Fibroblast of mammary gland (primary cell): ENCODE results near the gene SYT5.

Source experiments
- DNase-seq: peaks from one replicate; pipeline ENCODE4 v3.0.0-alpha.2; 2010; ENCODE audit warnings: low read depth
- H3K4me3 ChIP-seq: 2 replicates; pipeline ENCODE4 v1.5.1; 2011; ENCODE audit warnings: low read depth, mild to moderate bottlenecking, low read length, moderate library complexity; ENCODE audit not compliant: control insufficient read depth
- TF ChIP-seq, protein P1 (sequence below): conservative IDR thresholded peaks from 2 replicates; pipeline ENCODE4 v1.5.1; 2011; ENCODE audit warnings: low read depth, low read length, inconsistent platforms; ENCODE audit not compliant: control insufficient read depth, insufficient read depth

The SYT5 gene

DNA sequence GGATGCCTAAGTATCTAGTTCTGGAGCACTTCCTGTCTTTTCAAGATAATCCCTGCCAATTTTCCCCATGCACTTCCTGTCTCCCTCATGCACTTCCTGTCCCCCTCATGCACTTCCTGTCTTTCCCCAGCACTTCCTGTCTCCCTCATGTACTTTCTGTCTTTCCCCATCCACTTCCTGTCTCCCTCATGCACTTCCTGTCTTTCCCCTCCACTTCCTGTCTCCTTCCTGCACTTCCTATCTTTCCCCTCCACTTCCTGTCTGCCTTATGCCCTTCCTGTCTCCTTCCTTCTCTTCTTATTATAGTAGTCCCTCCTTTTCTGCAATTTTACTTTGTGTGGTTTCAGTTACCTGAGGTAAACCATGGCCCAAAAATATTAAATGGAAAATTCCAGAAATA lies 28.1 kb downstream of the SYT5 start:
- DNase-seq: no peak
- TF ChIP-seq, protein P1, sequence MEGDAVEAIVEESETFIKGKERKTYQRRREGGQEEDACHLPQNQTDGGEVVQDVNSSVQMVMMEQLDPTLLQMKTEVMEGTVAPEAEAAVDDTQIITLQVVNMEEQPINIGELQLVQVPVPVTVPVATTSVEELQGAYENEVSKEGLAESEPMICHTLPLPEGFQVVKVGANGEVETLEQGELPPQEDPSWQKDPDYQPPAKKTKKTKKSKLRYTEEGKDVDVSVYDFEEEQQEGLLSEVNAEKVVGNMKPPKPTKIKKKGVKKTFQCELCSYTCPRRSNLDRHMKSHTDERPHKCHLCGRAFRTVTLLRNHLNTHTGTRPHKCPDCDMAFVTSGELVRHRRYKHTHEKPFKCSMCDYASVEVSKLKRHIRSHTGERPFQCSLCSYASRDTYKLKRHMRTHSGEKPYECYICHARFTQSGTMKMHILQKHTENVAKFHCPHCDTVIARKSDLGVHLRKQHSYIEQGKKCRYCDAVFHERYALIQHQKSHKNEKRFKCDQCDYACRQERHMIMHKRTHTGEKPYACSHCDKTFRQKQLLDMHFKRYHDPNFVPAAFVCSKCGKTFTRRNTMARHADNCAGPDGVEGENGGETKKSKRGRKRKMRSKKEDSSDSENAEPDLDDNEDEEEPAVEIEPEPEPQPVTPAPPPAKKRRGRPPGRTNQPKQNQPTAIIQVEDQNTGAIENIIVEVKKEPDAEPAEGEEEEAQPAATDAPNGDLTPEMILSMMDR: no peak
- H3K4me3 ChIP-seq: no peak overlapping the region

DNA sequence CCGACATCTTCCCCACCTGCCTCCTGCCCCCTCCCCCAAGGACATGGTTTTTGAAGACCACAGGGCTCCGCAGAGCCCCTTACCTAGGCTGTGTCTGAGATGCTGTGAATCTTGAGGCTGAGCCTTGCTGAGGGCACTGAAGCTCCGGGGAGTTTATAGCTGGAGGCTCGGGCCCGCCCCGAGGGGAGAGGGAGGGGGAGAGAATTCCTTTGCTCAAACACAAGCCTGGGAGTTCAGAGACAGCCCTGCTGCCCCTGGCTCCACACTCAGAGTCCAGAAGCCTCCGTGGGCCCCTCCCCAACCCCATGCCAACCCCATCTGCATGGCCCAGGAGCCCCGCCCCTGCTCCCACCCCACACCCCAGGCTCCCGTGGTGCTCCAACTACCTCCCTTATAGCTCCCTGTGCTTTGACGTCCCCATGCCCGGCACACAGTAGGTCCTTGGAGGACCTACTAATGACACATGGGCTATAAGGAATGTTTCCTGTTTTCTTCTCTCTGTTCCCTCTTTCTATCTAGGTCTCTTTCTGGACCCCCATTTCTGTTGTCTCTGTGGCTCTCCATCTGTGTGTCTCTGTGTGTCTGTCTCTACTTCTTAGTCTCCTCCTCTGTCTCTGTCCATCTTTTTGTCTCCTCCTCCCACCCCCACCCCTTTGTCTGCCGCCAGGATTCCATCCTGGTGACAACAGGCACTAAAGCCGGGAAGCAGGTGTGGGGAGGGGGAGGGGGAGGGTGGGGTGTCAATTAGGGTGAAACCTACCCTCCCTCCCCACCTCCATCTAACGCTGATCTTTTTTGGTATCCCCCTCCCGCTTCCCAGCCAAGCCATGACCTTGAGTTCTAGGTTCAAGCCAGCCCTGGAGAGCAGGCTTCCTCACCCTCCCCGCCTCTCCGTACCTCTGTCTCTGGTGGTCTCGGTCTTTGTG lies 30.7 kb downstream of the SYT5 start, which contains the start of gene TNNT1:
Gene TNNT1, minus strand, starts transcription at position 129 of the 926 bp plus-strand sequence. CDS start 2,049 bp downstream, outside the sequence.
- TF ChIP-seq, protein P1: no peak
- no peak within 1 kb of the TSS for H3K4me3 ChIP-seq
- DNase-seq: no peak

DNA sequence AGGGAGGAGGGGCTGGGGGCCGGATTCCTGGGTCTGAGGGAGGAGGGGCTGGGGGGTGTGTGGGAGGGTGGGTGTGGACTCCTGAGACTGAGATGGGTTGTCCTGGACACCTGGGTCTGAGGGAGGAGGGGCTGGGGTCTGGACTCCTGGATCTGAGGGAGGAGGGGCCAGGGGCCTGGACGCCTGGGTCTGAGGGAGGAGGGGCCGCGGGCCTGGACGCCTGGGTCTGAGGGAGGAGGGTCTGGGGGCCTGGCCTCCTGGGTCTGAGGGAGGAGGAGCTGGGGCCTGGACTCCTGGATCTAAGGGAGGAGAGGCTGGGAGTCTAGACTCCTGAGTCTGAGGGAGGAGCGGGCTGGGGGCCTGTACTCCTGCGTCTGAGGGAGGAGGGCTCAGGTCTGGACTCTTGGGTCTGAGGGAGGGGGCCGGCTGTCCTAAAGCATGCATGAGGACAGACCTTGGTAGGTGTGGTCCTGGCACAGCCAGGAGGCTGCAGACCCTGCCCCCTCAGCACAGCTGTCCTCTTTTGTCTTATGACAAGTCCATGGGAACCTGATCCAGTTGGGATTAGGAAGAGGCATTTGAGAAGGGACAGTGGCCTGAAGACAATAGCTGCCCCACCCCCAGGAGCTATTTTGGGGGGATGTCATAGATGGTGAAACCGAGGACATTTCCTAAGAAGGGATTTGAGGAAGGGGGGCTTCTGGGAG lies 32.4 kb downstream of the SYT5 start:
- TF ChIP-seq, protein P1: no peak
- no peak for DNase-seq
- H3K4me3 ChIP-seq: no peak overlapping the region

GRCh38 chr19:55146705-55147273 lies 33.3 kb downstream of the SYT5 start:
- TF ChIP-seq, protein P1: no peak
- no peak overlapping the region for H3K4me3 ChIP-seq
- no peak for DNase-seq

DNA sequence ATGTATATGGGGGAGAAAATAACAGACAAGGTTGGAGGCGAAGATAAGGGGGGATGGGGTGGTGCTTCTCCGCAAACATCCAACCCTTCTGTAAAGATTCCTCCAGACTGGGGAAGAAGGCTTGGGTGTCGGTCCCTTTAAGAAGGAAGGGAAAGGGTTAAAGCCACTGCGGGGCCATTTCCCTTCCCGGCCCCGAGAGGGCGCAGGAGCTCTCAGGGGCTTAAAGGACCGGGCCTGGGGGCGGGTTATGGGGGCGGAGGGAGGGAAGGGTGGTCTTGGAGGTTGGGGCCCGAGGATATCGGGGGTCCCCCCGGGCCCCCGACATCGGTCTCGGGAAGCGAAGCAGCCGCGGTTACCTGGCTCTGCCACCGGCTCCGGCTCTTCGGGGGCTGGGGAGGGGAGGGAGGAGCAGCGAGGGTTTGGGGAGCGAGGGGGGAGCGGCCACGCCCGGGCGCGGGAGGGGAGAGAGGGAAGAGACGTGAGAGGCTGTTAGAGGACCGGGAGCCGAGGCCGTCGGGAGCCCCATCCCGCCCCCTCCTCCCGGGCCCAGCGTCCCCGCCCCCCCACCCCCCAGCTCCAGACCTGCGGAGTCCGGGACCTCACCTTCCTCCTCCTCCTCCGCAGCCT lies 33.9 kb downstream of the SYT5 start:
- TF ChIP-seq, protein P1: peak; percentile 54
- peak; percentile 26 for DNase-seq
- H3K4me3 ChIP-seq: no peak overlapping the region

GRCh38 chr19:55145232-55145631 lies 34.9 kb downstream of the SYT5 start:
- TF ChIP-seq, protein P1: no peak
- H3K4me3 ChIP-seq: no peak overlapping the region
- no peak for DNase-seq
